ENCODE measurements around the gene MED13L.
A peak's percentile ranks its signal among the peaks of the same experiment; 100 is the strongest.

Gene MED13L

DNA sequence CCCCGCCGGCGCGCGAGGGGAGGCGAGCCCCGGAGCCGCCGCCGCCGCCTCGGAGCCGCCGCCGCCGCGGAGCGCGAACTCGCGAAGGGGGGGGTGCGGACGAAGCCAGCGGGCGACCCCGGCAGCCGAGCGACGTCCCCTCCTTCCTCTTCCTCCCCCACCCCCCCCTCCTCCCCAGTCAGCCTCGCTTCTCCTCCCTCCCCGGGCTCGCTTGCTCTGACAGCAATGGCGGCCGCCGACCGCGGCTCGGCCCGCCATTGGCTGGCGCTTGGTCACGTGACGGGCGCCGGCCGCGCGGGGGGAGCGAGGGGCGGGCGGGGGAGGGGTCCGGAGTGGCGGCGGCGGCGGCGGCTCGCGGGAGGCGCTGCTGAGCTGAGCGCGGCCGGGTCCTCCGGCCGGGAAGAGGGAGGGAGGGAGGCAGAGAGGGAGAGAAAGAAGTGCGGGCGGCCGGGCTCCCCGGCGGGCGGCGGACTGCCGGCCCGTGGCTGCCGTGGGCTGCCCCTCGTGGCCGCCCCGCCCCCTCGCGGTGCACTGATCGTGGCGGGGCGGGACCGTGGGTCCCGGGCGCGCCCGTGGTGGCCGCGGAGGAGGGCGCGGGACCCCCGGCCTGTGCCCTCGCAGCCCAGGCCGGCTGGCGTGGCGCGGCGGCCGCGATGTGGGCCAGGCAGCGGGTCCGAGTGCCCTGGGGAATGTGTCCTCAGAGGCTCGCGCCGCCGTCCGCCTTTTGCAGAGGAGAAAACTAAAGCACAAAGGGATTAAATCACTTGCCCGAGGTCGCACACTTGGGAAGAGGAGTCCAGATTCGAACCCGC is at the start of gene MED13L:
Gene MED13L (minus strand): TSS at position 227 of the 812 bp plus-strand sequence. CDS start 562 bp downstream, outside the sequence.
- DNase-seq = peak; percentile 82

DNA sequence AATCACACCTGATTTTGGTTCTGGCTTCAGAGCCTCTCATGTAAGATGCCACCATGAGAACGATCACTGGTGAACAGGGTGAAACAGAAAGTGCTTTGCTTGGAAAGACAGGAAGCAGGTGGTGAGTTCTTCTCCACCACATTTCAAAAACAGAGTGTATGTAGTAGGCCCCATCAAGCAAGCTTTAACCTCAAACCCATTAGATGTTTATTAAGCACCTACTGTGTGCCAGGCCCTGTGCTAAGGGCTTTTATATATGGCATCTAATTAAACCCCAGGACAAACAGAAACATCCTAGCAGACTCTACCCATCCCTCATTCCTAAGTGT is 47.8 kb upstream of the MED13L start:
- DNase-seq = no peak

DNA sequence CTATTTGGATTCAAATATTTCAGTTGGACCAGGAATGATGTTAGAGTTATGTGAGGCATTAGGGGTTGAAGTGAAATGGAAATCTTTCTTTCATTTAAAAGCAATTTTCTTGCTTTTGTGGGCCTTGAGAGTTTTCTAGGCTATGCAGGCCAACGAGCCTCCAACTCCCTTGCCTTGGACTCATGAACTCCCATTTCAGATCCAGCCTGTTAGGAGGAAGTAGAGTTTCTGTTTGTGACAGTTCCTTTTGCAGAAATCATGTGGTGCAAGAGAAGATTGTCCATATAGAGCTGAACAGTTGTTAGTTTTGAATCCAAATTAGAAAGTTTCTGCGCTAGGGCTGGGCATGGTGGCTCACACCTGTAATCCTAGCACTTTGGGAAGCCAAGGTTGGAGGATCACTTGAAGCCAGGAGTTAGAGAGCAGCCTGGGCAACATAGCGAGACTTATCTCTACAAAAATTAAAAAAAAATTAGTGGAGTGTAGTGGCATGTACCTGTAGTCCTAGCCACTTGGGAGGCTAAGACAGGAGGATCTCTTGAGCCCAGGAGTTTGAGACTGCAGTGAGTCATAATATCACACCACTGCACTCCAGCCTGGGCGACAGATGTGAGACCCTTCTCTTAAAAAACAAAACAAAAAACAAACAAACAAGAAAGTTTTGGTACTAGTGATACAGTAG is 47.3 kb upstream of the MED13L start:
- no peak for DNase-seq

DNA sequence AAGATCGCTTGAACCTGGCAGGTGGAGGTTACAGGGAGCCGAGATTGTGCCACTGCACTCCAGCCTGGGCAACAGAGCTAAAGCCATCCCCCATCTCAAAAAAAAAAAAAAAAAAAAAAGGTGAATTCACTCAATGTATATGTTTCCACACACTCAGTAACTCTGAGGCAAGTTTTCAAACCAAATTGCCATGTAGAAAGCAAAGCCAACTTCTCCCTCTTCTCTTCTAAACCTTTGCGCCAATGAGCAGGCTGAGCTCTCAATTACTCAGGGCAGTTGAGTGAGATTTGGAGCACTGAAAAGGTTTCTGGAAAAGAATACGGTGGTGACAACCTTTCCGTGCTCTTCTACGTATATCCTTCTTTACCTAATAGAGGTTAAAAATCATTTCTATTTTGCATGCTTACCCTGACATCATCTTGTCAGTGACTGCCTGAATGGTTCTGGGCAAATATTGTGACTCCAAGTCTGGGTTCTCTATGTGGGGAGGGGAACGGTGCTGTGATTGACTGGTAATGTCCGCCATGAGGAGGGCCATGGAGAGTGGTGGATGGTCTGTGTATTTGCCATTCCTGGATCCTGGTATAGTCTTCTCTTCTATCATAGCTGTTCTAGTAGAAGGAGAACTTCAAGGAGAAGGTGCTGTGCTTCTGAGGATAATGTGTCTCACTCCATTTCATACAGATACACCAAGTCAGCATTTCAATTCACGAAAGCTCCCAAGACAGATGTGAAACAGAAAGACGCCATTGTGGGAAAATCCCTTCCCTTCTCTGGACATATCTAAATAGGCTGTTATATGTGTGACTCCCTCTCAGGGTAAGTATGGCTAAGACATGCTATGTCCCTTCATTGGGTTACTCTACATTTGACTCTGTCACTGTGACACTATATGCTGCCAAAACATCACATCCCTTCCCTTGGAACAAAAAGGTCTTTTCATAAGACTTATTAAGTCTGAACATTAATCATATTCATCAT is 46.2 kb upstream of the MED13L start:
- no peak for DNase-seq

DNA sequence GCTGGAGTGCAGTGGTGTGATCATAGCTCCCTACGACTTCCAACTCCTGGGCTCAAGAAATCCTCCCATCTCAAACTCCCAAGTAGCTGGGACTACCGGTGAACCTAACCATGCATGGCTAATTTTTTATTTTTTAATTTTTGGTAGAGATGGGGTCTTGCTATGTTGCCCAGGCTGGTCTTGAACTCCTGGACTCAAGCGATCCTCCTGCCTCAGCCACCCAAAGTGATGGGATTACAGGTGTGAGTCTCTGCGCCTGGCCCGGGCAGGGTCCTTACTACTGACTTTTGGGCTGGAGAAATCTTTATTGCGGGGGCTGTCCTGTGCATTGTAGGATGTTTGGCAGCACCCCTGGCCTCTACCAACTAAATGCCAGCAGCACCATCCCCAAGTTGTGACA is 44.4 kb upstream of the MED13L start:
- DNase-seq = no peak

DNA sequence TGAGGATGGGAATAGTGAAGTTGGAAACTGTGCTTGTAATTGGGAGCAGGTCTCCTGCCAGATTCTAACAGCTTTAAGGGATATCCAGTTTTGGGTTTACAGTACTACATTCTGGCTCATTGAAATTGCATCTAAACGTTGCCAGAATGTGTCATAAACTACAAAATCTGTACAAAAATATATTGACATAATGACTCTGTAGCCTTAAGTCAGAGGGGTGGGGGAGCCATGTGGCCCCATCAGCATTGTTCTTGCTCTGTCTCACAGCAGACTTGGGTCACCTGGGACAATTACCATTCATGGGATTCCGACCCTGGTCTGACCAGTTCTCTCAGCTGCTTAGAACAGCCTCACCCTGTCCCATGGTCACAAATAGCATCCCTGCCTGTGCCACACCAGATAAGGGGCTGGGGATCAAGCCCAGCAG is 43.3 kb upstream of the MED13L start:
- no peak for DNase-seq

DNA sequence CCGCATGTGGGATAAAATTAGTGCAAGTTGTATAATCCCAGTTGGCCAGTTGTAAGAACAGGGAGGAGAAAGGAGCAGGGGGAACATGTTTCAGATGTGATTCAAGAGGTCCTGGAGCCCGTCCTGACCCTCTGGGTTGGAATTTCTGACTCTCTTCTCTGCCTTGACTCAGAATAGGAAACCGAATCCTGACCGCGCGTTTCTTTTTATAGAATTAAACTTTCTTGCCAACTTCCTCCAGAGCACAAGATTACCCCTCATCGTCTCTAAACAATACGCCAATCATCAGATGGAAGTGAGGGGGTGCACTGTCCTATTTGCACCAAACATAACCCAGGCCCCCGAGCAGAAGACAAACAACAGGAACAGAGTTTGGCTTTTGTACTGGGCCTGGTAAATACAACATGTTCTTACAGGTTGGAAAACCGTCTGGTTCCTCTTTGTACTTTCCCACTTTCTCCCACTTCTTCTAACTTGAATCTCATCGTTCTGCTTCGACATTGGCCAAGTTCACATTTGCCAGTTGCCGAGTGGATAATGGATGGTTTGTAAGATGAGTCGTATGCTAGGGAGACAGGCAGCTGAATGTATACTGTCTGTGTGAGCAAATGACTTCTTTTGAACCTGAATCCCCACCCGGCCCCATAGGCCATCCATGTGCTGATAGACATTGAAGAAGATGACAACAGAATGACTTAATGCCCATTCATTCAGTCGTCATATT is 42.6 kb upstream of the MED13L start:
- DNase-seq = peak; percentile 8

DNA sequence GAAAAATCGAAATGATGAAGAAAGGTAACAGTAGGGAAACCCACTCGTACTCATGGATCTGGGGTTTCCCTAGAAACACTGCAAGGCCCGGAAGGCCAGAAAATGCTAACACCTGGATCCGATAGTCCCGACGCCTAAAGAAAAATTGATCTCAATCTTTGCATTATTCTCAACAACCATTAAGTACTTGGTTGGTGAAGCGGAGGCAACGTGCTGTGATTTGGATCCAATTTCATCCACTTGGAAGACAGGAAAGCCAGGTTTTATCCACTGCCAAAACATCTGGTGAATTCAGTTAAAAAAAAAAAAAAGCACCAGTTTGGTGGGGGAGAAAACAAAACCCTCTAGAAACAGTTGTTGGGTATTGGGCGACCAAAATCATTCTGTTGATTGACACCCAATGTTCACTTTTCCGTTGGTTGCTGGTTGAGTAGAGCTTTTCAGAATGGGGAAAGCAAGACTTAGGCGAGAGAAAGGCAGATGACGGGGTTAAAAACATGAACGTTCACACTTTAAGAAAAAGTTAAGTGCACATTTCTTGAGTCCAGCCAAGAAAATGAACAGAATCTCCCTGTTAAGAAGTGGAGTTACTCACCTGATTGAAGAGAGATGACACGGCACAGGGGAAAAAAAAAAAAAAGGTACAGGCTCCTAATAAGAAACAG is 41.9 kb upstream of the MED13L start:
- DNase-seq = peak; percentile 64

DNA sequence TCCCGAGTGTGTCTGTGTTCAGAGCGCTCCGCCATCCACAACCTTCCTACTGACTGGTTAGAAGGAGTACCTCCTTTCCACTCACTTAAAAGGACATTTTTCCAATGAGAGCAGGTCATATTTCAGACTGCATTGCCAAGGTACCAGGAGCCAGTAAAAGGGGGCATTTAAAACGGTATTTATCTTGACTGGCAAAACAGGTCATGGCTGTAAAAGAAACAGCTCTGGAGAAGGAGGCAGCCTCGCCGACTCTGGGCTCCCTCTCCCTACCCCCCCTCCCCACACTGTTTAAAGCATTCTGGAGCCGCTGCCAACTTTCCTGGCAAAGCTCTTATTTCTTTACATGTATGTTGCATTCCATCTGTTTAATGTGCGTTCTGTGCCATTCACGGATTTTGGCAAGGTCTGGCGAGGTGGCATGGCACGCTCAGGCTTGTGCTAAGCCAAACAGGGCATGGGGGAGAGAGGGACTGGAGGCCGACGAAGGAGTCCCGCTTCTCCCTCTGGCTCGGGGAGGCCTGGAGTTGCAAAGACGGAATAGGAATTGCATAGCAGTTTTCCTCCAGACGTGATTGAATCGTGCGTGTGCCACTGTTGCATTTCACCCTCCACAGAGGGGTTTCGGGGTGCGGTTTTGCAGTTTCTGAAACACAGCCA is 41.2 kb upstream of the MED13L start:
- DNase-seq = peak; percentile 83

DNA sequence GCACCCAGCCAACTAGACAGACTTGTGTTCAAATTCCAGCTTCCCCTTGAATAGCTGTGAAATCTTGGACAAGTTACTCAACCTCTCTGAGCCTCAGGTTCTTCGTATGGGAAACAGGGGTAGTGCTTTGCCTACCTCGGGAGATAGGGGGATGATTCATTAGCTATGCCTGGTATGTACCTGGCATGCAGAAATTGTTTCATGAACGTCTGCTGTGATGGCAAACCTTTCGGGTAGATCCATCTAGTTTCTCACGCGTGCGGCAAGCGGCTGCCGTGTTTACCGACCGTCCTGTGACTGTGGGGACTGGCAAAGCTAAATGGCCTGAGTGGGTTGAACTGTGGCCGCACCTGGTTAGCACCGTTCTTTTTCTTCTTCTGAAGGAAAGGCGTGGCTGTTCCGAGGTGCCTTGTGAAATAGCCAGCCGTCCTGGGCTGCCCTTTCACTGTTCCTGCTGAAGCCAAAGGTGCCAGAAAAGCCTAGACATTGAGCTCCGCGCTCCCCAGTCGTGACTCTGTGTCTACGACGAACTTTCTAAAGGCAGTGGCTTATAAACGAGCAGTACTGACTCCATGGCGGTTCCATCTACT is 40.6 kb upstream of the MED13L start:
- no peak for DNase-seq

DNA sequence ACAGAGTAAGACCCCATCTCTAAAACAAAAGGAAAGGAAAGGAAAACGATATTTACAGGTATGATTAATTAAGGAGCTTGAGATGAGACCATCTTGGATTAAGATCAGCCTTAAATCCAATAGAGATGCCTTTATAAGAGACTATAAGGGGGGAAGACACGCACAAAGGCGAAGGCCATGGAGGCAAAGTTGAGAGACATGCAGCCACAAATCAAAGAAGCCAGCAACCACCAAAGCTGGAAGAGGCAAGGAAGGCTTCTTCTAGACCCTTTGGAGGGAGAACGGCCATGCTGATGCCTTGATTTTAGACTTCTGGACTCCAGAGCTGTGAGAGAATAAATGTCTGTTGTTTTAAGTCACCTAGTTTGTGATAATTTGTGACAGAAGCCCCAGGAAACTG is 39.6 kb upstream of the MED13L start:
- DNase-seq = no peak

DNA sequence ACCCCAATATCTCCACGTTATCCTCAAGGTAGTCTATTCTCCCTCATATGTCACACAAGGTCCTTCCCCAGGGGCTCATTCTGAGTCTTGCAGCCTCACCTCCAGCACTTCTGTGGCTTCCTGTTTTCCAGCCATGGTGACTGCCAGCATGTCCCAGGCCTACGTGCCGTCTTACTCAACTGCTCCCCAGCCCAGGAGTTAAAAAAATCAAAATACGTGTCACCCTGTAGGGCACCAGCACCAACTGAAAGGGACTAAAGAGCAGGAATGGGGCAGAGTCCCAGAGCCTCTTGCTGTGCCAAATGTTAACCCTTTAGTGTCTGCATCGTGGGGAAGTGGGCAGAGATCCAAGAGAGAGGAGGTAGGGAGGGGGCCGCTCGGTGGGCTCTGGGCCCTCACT is 37.0 kb upstream of the MED13L start:
- DNase-seq = no peak

DNA sequence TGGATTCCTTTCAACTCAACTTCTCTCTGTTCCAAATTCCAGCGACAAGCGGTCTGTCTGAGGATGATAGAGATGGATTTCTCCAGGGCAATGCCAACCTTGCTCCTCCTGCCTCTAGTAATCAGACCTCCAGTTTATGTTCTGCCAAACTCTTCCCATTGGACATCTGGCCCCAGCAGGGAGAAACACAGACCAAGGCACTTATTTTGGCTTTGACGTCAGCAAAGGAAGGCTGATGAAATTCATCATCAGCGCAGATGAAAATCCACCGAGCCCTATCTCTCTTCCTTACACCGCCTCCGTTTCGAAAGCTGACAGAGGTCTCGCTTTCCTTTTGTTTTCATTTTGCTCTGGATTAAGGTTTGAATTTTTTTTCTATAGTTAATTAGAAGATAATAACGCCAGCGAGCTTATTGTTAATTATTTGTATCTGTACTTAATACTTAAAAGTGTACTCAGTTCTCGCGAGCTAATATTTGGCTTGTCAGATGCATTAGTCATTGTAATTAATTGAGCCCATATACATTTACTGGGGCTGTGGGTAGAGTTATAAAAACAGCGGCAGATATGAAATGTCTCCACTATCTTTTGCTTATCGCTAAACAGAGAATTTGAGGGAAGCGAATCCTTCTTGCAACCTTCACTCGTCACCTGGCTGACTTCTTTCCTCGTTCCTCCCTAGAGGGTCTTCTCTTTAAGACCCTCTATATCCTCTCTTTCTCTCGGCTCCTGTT is 35.9 kb upstream of the MED13L start:
- DNase-seq = no peak

DNA sequence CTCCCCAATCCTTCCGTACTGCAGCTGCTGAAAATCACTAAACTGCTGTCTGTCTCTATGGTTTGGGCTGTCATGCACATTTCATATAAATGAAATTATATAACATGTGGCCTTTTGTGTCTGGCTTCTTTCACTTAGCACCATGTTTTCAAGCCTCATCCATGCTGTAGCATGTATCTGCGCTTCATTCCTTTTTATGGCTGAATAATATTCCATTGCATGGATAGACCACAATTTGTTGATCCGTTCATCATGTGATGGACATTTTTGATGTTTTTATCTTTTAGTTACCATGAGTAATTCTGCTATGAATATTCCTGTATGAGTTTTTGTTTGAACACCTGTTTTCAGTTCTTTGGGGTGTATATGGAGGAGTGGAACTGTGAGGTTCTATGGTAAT is 32.6 kb upstream of the MED13L start:
- no peak for DNase-seq

DNA sequence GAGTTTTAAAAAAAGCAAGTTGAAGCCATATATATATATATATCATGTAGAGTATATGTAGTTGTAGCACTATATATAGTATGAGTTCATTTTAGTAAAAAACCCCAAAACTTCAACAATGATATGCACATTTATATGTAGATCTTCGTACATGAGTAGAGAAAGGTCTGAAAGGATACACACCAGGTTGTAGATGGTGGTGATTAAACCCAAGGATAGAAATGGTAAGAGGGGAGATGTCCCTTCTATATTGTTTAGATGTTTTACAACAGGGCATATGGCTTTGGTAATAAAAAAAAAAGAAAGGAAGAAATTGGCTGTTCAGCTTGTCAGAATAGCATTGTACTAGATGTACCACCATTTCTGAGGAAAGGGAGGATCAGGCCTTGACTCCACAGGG is 31.9 kb upstream of the MED13L start:
- no peak for DNase-seq

DNA sequence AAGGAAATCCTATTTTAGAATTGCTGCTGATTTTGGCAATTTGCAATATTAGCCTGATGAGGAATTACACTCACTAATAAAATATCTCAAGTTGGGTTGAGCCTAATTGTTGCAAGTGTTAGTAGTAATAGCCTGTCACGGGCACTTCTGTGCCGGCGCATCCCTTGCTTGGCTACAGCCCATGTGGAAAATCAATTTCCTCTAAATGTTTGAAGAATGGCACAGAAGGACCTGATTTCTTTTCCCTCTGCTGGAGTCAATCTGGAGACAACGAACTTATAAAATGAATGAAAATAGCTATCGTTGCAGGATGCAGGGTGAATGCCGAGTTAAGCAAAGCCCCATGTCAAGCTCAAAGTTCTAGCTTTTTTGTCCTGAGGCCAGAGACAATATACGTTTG is 31.2 kb upstream of the MED13L start:
- DNase-seq = no peak

DNA sequence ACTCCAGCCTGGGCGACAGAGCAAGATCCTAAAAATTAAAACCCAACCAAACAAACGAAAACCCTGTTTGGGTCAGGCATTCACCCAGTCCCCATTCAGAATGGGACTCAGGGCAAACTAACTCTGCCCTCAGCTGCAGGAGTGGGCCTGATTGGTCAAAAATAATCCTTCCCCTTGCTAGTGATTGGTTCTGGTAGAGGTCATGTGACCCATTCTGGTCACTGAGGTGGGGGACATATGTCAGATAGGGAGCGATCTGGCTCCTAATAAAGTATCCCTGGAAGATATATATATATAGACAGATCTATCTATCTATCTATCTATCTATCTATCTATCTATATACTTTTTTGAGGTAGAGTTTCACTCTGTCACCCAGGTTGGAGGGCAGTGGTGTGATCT is 29.5 kb upstream of the MED13L start:
- DNase-seq = no peak

DNA sequence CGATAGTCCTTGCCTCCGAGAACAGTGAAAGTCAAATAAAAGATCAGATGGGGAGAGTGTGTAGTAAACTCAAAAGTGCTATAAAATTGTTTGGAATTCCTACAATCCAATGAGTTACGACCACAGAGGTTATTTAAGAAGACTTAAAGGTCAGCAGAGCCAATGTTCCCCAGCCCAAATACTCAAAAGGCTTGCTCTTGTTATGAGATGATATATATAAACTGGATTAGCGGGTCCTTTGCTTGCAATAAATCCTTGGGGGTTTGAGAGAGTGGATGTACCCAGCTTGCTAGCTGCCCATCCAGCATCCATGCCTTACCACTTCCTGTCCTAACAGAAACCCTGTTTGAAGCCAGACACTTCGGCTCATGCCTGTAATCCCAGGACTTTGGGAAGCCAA is 29.0 kb upstream of the MED13L start:
- no peak for DNase-seq

DNA sequence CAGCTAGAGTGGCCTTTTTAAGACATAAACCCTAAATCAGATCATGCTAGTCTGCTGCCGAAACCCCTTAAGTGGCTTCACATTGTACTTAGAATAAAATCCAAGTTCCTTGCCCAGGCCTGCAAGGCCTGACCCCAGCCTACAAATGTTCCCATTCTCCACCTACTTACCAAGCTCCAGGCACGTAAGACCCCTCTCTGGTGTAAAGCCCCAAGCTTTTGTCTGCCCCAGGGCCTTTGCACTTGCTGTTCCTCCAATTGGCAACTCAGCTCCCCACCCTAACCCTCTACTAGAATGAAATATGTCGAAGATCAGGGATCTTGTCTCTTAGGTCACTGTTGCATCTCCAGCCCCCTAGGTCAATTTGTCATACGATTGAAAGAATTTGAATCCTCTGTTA is 27.1 kb upstream of the MED13L start:
- DNase-seq = no peak

DNA sequence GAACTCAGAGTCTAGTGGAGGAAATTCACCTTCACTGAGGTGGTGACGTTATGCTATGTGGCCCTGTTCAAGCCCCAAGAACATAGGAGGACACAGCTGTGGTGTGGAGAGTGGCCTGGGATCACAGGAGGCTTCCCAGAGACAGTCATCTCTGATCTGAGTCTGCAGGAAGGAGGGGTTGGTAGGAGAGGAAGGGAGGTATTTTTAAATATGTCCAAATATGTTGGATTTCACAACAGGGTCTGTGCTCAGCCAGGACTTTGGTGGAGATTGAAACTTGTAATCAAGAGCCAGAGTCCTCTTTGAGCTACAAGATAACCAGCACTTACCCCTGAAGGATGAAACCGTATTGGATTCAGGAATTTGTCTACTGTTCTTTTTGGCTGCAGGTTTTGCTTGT is 26.4 kb upstream of the MED13L start:
- DNase-seq = no peak

DNA sequence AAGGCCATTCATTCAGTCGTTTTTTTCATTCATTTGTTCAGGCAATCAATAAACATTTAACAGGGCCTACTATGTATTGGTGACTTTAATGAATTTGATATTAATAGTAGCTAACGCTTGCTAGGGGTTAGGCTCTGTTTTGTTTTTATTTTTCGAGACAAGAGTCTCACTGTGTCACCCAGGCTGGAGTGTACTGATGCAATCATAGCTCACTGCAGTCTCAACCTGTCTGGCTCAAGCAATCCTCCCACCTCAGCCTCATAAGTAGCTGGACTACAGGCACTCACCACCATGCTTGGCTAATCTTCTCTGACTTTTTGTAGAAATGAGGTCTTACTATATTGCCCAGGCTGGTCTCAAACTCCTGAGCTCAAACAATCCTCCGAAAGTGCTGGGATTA is 25.6 kb upstream of the MED13L start:
- DNase-seq = no peak

Measured in NCI-H1105 (cell line).